Osteoblast (primary cell): ENCODE results near the gene NEGR1. TPM values are rescaled to one million over a fixed set of nuclear protein-coding genes. Genes with fewer than 3 reads are reported as not detected.

Experiments
- DNase-seq: peaks from one replicate; pipeline ENCODE4 v3.0.0; 2011; ENCODE audit warnings: low spot score, mixed read lengths; ENCODE audit not compliant: insufficient read length; ENCODE audit errors: missing footprints
- H2AFZ ChIP-seq: 2 replicates; pipeline ENCODE4 v1.6.0; 2011; ENCODE audit warnings: mild to moderate bottlenecking, low read length
- H3K27ac ChIP-seq: 2 replicates; pipeline ENCODE4 v1.5.1; 2011; ENCODE audit warnings: mild to moderate bottlenecking, low read depth, low read length, moderate library complexity
- H3K27me3 ChIP-seq: 2 replicates; pipeline ENCODE4 v1.6.0; 2012; ENCODE audit warnings: mild to moderate bottlenecking, control low read depth, inconsistent platforms, low read length, moderate library complexity; ENCODE audit not compliant: insufficient read depth
- H3K36me3 ChIP-seq: 2 replicates; pipeline ENCODE4 v1.5.1; 2011; ENCODE audit warnings: mild to moderate bottlenecking, low read length, control low read depth, moderate library complexity; ENCODE audit not compliant: insufficient read depth
- H3K4me1 ChIP-seq: 2 replicates; pipeline ENCODE4 v1.5.1; 2011; ENCODE audit warnings: mild to moderate bottlenecking, low read length, control low read depth, moderate library complexity; ENCODE audit not compliant: insufficient read depth
- H3K4me2 ChIP-seq: 2 replicates; pipeline ENCODE4 v1.6.0; 2011; ENCODE audit warnings: mild to moderate bottlenecking, low read length; ENCODE audit not compliant: insufficient read depth
- H3K4me3 ChIP-seq: fragments of 200-600 bp; sonication (generic); 3 replicates; pipeline ENCODE4 v1.5.1; 2012; ENCODE audit warnings: mild to moderate bottlenecking, low read length, inconsistent platforms; ENCODE audit not compliant: insufficient read depth
- H3K79me2 ChIP-seq: 2 replicates; pipeline ENCODE4 v1.6.0; 2012; ENCODE audit warnings: mild to moderate bottlenecking, low read length, control low read depth, inconsistent platforms; ENCODE audit not compliant: insufficient read depth
- H3K9me3 ChIP-seq: 2 replicates; pipeline ENCODE4 v1.5.1; 2011; ENCODE audit warnings: low read depth, low read length, control low read depth
- H4K20me1 ChIP-seq: 2 replicates; pipeline ENCODE4 v1.6.0; 2012; ENCODE audit warnings: mild to moderate bottlenecking, low read length, control low read depth; ENCODE audit not compliant: insufficient read depth
- total RNA-seq: library from RNA; depleted of rRNA; stranded (reverse); fragments of >200 nt; gene quantifications from 2 replicates; pipeline ENCODE4 v1.2.3, GENCODE V29; 2012
- TF ChIP-seq, protein P1 (sequence below): IDR thresholded peaks from 2 replicates; pipeline ENCODE4 v1.5.1; 2011; ENCODE audit warnings: mild to moderate bottlenecking, low read depth, low read length, moderate library complexity; ENCODE audit errors: extremely low read depth

NEGR1 gene
- total RNA-seq, 1 donor, result 18.1 TPM

GRCh38 chr1:72015006-72015405 lies 267.3 kb downstream of the NEGR1 start:
- H3K9me3 ChIP-seq, result no peaks in the 10 kb centered on the region
- TF ChIP-seq, protein P1, sequence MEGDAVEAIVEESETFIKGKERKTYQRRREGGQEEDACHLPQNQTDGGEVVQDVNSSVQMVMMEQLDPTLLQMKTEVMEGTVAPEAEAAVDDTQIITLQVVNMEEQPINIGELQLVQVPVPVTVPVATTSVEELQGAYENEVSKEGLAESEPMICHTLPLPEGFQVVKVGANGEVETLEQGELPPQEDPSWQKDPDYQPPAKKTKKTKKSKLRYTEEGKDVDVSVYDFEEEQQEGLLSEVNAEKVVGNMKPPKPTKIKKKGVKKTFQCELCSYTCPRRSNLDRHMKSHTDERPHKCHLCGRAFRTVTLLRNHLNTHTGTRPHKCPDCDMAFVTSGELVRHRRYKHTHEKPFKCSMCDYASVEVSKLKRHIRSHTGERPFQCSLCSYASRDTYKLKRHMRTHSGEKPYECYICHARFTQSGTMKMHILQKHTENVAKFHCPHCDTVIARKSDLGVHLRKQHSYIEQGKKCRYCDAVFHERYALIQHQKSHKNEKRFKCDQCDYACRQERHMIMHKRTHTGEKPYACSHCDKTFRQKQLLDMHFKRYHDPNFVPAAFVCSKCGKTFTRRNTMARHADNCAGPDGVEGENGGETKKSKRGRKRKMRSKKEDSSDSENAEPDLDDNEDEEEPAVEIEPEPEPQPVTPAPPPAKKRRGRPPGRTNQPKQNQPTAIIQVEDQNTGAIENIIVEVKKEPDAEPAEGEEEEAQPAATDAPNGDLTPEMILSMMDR, result no peak
- no peak overlapping the region for H3K4me2 ChIP-seq
- DNase-seq, result no peak
- no peaks in the 10 kb centered on the region for H3K79me2 ChIP-seq
- no peak overlapping the region for H3K27ac ChIP-seq
- H3K4me3 ChIP-seq, result no peak overlapping the region
- H3K36me3 ChIP-seq, result no peaks in the 10 kb centered on the region
- H4K20me1 ChIP-seq, result no peaks in the 10 kb centered on the region
- H3K4me1 ChIP-seq, result no peaks in the 10 kb centered on the region
- no peak overlapping the region for H2AFZ ChIP-seq
- no peaks in the 10 kb centered on the region for H3K27me3 ChIP-seq

DNA sequence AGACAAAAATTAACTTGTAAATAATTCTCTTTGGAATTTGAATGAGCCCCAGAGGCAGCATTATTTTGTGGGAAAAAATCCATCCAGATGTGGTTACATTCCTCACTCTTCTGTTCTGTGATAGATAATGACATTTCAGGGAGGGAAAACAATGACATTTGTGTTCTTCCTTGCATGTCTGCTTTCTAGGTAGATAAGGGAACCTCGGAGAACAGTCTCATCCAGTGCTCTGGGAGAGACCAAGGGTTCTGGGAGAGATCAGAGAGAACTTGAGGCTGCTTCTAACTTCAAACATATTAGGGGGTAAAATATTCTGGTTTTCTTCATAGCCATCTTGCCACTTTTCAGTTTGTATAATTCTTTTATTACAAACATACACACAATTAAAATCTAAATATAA lies 269.2 kb downstream of the NEGR1 start:
- Histone ChIP-seq H4K20me1 (no peaks in the 10 kb centered on the region), H3K27me3 (no peaks in the 10 kb centered on the region), H2AFZ (no peak overlapping the region), H3K4me3 (no peak overlapping the region), H3K9me3 (no peaks in the 10 kb centered on the region), H3K4me2 (no peak overlapping the region), H3K79me2 (no peaks in the 10 kb centered on the region), H3K4me1 (no peaks in the 10 kb centered on the region), H3K36me3 (no peaks in the 10 kb centered on the region), H3K27ac (no peak overlapping the region)
- DNase-seq, result no peak
- TF ChIP-seq, protein P1, result no peak

DNA sequence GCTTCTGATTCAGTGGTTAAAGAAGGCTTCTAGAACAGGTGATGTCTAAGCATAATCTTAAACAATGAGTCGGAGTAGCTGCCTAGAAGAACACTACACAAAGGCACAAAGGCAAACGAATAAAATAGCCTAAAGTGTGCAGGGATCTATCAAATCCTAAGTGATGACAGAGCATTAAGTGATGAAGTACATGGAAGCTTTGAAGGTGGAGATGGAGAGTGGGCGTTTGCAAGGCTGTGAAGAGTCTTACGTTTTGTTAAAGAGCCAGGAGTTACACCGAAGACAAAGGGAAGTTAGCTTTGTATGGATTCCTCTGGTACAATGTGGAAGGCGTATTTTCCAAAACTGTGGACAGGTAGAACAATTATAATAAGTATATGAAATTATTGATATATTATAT lies 270.6 kb downstream of the NEGR1 start:
- Histone ChIP-seq H4K20me1 (no peaks in the 10 kb centered on the region), H2AFZ (no peak overlapping the region), H3K27me3 (no peaks in the 10 kb centered on the region), H3K4me1 (peaks cover 2% of the 10 kb centered on the region), H3K4me3 (no peak overlapping the region), H3K9me3 (no peaks in the 10 kb centered on the region), H3K36me3 (no peaks in the 10 kb centered on the region), H3K79me2 (no peaks in the 10 kb centered on the region), H3K27ac (no peak overlapping the region), H3K4me2 (no peak overlapping the region)
- no peak for DNase-seq
- TF ChIP-seq, protein P1, result no peak

DNA sequence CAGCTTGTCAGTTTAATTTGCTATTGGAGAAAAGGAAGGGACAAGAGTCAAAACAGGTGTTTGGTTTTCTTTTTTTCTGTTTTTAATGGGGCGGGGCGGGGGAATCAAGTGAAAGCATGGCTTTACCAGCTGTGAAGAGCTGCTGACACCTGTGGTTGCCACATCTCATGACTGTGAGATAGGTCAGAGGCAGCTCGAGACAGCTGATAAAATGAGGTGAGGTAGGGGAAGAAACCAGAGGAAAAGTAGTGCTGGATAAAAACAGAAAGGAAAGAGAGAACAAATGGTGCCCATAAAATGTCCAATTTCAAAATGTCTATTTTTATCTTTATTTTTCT lies 272.3 kb downstream of the NEGR1 start:
- Histone ChIP-seq H3K4me3 (no peak overlapping the region), H3K9me3 (no peaks in the 10 kb centered on the region), H3K27ac (no peak overlapping the region), H3K79me2 (no peaks in the 10 kb centered on the region), H3K36me3 (no peaks in the 10 kb centered on the region), H3K4me1 (peaks cover 7% of the 10 kb centered on the region), H2AFZ (no peak overlapping the region), H3K4me2 (no peak overlapping the region), H3K27me3 (no peaks in the 10 kb centered on the region), H4K20me1 (no peaks in the 10 kb centered on the region)
- DNase-seq, result no peak
- TF ChIP-seq, protein P1, result no peak
